Globus pallidus (tissue), 1 donor: ENCODE data around the gene HIVEP2.

Experiments
- DNase-seq: peaks from one replicate; pipeline ENCODE4 v3.0.0-alpha.2; 2015; ENCODE audit warnings: low spot score

Gene HIVEP2

GRCh38 chr6:142786476-142786875 lies 158.5 kb downstream of the HIVEP2 start:
- no peak for DNase-seq

GRCh38 chr6:142784344-142784743 lies 160.6 kb downstream of the HIVEP2 start:
- DNase-seq = peak; percentile 32

GRCh38 chr6:142783499-142783898 lies 161.5 kb downstream of the HIVEP2 start:
- DNase-seq = no peak

GRCh38 chr6:142781129-142781528 lies 163.8 kb downstream of the HIVEP2 start:
- no peak for DNase-seq

GRCh38 chr6:142773859-142774648 lies 170.9 kb downstream of the HIVEP2 start:
- DNase-seq = no peak

- DNase-seq = no peak
Measured at GRCh38 chr6:142773324-142773723, 171.7 kb downstream of the HIVEP2 start.

- DNase-seq = no peak
Measured at GRCh38 chr6:142771162-142771561, 173.8 kb downstream of the HIVEP2 start.

GRCh38 chr6:142765306-142765705 lies 179.7 kb downstream of the HIVEP2 start:
- no peak for DNase-seq

- DNase-seq = no peak
Measured at GRCh38 chr6:142764311-142764710, 180.7 kb downstream of the HIVEP2 start.

- DNase-seq = no peak
Measured at GRCh38 chr6:142763205-142763604, 181.8 kb downstream of the HIVEP2 start.

- DNase-seq = no peak
Measured at GRCh38 chr6:142761756-142762155, 183.2 kb downstream of the HIVEP2 start.

- DNase-seq = no peak
Measured at GRCh38 chr6:142760152-142760551, 184.8 kb downstream of the HIVEP2 start.

GRCh38 chr6:142758629-142759025 lies 186.3 kb downstream of the HIVEP2 start:
- DNase-seq = no peak

- DNase-seq = no peak
Measured at GRCh38 chr6:142757852-142758628, 186.9 kb downstream of the HIVEP2 start.

- no peak for DNase-seq
Measured at GRCh38 chr6:142756215-142756630, 188.8 kb downstream of the HIVEP2 start.

- DNase-seq = no peak
Measured at GRCh38 chr6:142753196-142753595, 191.8 kb downstream of the HIVEP2 start.

- no peak for DNase-seq
Measured at GRCh38 chr6:142752348-142752747, 192.6 kb downstream of the HIVEP2 start.

- no peak for DNase-seq
Measured at GRCh38 chr6:142751452-142751851, 193.5 kb downstream of the HIVEP2 start.

- DNase-seq = no peak
Measured at GRCh38 chr6:142750998-142751397, 194.0 kb downstream of the HIVEP2 start.

- no peak for DNase-seq
Measured at GRCh38 chr6:142749556-142749955, 195.4 kb downstream of the HIVEP2 start.

GRCh38 chr6:142746524-142746923 lies 198.5 kb downstream of the HIVEP2 start:
- peak; percentile 60 for DNase-seq

- no peak for DNase-seq
Measured at GRCh38 chr6:142744836-142745235, 200.1 kb downstream of the HIVEP2 start.

GRCh38 chr6:142740449-142740848 lies 204.5 kb downstream of the HIVEP2 start:
- no peak for DNase-seq
